ENCODE results near the gene BRF1. TPM values are rescaled to one million over a fixed set of nuclear protein-coding genes. Genes with fewer than 3 reads are reported as not detected.

The BRF1 gene
- total and polyA plus RNA-seq, 2 of the 8 experiments (the other 6 are each of a cell fraction or from before 2014, with no cell fraction given): 7.7 to 18.3 TPM

DNA sequence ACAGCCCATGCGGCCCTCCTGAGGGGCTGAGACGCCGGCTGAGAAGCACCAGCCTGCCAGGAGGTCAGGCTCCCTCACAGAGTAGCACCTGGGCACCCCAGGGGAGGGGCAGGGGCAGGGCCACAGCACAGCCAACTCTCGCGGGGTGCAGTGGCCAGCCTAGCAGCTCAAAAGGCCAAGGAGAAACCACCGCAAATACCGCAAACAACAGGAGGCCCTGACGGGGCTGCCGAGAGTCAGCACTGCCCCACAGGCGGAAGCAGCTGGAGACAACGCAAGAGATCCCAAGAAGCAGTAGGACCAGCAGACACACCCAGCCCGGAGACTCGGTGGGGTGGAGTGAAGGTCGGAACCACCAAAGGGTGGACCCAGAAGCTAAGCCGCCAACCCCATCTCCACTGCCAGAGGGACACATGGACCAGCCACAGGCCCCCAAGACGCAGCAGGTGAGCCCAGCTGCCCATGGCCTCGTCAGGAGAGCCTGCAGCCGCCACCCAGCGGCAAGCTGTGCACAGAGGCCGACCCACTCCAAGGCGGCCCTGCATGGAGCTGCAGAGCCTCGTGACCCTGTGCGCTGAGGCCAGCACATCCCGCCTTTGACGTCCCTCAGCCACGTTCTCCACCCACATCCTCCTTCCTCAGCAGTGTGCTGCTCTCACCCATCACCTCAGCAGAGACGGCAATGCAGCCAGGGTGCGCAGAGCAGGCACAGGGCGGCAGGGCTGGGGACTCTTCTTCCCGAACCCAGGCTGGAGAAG lies 84.1 kb downstream of the BRF1 start (continued):
- TF ChIP-seq, protein P1, sequence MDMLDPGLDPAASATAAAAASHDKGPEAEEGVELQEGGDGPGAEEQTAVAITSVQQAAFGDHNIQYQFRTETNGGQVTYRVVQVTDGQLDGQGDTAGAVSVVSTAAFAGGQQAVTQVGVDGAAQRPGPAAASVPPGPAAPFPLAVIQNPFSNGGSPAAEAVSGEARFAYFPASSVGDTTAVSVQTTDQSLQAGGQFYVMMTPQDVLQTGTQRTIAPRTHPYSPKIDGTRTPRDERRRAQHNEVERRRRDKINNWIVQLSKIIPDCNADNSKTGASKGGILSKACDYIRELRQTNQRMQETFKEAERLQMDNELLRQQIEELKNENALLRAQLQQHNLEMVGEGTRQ (IDR thresholded peaks at IDR 0.05; ENCODE audit: low read length): no peak
- no peak for TF ChIP-seq TAF1 (IDR thresholded peaks at IDR 0.05; ENCODE audit: low read depth, low read length)
- no peak for TF ChIP-seq TCF12 (IDR thresholded peaks at IDR 0.05; ENCODE audit: low read depth, low read length)
- TF ChIP-seq CBX8 (IDR thresholded peaks at IDR 0.05; ENCODE audit: borderline replicate concordance, low read depth, low read length): no peak
